GM20431 (cell line): ENCODE measurements around the gene CA12.
"Not testable (repeated sequence)": the region's sequence is repeated elsewhere in the genome, so short reads cannot be mapped to it uniquely, and the experiment has no call there.

Experiments used
- in situ Hi-C: fragments of 300-500 bp; cut with MseI, MboI; formaldehyde crosslinking; loops from one replicate; pipeline ENCODE4 v1.15.0; 2020; ENCODE audit warnings: low sequenced_read_pairs; ENCODE audit not compliant: unreplicated experiment

The CA12 gene

GRCh38 chr15:63362885-63363284 is 18.8 kb downstream of the CA12 start:
- in situ Hi-C loops = no loop called here

- in situ Hi-C loops = no loop called here
Observed at GRCh38 chr15:63362196-63362595, 19.4 kb downstream of the CA12 start.

DNA sequence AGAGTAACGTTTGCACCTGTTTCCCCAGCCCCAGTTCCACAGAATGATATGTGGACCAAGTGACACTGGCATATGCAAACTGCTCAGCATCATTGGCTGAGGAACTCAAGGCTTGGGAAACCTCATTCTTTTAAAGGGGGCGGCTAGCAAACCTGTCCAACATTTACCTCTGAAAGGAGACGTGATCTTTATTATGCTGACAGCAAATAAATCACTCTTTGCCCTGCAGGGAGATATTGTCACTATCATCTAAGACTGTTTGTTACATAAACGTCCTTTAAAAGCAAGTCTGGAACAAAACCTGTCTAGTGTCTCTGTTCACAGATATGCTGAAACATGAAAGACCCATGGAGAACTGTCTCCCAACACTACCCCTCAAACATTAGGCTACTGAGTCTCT is 21.5 kb downstream of the CA12 start:
- in situ Hi-C loops = no loop called here

DNA sequence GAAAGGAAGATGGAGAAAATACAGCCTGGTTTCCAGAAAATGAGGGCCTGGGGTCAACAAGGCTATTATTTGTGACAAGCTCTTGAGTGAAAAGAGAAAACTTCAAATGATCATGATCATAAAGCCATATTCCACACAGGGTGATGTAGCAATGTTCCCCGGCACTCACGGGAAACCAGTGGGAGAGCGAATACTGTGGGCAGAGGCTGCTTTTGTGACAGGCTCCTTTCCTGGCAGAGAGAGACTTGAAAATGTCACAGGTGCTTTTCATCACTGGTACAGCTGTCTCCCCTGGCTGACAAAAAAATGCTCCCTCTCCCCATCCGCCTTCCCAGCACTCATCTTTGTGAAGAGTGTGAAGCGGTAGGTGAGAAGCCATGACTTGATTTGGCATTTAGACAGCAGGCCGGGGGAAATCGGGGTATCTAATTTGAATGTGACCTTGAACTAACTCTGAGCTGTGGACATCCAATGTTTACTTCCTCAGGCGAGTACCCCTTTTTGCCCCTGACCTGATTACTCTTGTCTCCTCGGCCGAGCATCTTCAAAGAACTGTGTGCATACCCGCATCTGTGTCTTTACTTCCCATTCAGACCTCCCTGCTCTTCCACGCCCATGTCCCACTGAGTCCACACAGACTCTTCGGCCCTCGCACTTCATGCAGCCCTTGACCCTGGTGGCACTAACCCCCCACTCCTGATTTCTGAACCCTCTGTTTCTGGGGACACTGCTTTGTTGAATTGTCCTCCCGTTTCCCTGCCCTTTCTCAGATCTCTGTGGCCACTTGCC is 23.2 kb downstream of the CA12 start:
- in situ Hi-C loops = no loop called here

DNA sequence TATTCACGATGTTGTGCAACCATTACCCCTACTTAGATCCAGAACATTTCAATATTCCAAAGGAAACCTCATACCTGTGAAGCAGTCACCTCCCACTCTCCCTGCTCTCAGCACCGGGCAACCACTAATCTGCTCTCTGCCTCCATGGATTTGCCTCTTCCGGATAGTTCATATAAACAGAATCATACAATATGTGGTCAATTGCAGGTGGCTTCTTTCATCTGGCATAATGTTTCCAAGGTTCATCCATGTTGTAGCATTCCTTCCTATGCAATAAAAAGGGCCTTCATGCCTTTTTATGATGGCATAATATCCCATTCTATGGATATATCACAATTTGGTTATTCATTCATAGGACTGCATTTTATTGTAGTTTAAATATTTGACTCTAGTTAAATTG is 23.9 kb downstream of the CA12 start:
- in situ Hi-C loops = no loop called here

GRCh38 chr15:63357061-63357460 is 24.6 kb downstream of the CA12 start:
- in situ Hi-C loops = no loop called here

DNA sequence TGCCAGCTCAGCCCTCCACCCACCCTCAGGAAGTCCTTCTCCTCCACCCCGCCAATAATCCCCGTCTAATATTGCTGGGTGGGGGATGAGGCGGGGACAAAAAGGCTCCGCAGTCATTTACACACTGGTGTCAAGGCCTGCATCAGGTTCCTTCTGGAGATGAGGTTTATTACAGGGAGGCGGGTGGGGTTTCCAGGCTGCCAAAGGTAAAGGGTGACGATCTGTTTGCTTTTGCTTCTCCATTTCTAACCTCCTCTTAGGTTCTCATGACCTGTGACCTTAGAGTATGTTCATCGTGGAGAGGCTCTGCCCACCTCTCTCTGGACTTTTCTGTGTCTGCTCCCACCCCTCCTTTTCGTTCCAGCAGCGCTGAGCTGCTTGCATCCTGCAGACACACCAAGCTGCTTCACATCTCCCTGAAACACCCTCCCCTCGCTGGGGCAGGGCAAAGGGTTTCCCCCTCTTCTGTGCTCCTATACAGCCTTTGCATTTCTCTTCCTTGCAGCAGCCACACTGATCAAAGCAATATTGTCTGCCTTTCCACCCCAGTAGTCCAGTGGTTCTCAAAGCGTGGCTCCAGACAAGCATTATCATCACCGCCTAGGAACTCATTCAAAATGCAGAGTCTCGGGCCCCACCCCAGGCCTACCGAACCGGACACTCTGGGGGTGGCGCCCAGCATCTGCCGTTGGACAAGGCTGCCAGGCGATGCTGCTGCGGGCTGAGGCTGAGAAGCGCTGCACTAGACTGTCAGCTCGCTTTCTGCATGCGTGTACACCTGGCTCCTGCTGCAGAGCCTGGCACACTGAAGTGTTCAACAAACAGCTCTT is 26.6 kb downstream of the CA12 start:
- in situ Hi-C loops = no loop called here

DNA sequence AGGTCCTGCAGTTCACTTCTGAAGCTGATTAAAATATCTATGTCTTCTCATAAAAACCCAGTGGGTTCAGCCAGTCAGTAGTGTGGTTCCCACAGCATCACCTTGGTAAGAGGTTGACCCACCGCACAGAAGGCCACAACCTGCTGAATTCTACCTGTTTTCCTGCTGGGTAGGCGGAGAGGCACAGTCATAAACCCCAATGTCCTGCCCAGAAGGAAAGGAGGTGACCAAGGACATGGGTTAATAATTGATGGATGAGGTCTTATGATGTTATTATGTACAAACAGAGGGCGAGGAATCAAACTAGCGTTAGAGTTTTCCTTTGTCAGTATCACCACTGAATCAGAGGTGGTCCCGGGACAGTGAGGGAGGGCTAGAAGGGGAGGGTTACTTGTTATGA is 27.8 kb downstream of the CA12 start:
- in situ Hi-C loops = no loop called here

GRCh38 chr15:63353261-63353660 is 28.4 kb downstream of the CA12 start:
- in situ Hi-C loops = no loop called here

DNA sequence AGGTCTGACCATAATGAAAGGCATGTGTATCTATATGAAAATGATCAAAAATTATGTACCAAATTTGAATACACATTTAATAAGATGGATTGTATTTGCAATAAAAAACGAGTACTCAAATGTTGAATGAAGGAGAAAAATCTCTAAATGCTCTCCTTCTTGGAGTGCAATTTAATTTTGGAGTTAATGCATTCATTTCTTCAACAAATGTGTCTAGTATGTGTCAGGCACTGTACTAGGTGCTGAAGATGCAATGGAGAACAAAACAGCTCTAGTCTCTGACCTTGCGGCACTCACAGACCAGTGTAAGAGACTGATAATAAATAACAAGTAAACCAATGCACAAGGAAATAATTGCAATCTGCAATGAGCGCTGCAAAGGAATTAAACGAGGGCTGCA is 28.8 kb downstream of the CA12 start:
- in situ Hi-C loops = no loop called here

GRCh38 chr15:63351170-63351569 is 30.5 kb downstream of the CA12 start:
- in situ Hi-C loops = no loop called here

DNA sequence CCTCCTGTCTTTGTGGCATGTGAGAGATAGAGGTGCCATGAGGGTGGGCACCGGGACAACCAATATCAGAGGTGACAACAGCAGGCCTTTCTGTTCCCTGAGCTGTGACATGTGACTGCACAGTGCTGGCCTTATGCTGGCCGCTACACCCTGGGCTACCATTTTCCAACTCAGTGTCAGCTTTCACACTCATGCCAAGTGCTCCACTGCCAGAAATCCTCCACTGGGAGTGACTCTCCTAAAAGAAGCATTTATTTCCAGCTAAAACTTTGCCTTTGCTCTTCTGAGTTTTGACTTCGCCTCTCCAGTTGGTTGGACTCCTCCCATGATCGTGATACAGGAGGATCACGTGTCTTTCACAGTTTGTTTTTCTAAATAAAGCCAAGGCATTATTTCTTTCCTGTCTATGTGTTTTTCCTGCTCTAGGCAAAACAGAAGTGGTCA is 31.4 kb downstream of the CA12 start:
- in situ Hi-C loops = no loop called here

GRCh38 chr15:63349621-63350020 is 32.0 kb downstream of the CA12 start:
- in situ Hi-C loops = no loop called here

- in situ Hi-C loops = no loop called here
Observed at GRCh38 chr15:63349156-63349555, 32.5 kb downstream of the CA12 start.

DNA sequence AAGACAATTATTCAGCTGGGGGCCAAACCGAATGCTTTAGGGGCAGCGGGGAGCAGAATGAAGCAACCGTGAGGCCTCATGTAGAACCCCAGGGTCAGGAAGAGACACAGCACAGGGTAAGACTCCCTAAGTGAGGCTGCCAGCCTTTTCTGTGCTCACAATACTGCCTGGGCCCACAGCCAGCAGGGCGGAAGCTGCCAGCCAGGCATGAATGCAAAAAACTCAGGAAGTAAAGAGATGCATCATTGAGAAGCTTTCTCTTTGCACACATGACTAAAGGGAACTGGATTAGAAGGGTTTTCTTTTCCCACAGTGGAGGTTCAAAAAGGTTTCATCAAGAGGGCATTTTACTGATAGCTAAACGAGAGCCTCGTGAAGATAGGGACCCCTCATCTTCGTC is 33.3 kb downstream of the CA12 start:
- in situ Hi-C loops = no loop called here

GRCh38 chr15:63347074-63347857 is 34.4 kb downstream of the CA12 start:
- in situ Hi-C loops = no loop called here

GRCh38 chr15:63345391-63345752 is 36.3 kb downstream of the CA12 start:
- in situ Hi-C loops = no loop called here

DNA sequence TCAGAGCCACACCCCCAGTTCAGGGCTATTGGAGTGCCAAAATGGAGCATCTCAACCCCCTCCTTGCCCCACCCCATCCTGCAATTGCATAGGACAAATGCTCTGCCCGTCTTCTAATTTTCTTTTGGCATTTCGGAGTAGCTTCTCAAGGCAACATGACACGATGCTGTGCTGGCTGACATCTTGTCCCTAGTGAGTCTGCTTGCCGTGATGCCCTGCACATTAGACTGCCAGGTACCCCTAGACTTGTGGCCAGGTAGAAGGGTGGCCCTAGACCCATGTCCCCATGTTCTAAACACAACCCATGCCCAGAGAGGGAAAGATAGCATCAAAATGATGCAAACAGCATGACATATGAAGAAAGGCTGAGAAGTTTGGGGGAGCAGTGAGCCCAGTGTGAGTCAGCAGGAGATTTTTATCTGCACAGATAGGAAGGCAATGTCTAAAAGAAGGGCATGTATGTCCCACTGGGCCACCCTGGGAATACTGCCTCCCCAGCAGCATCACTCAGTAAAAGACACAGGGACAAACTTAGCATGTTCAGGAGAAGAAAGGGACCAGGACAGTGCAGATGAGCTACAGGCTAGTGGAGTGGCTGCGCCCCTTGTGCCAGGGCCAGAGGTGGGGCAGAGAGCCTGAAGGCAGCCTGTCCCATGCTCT is 36.8 kb downstream of the CA12 start:
- in situ Hi-C loops = no loop called here

- in situ Hi-C loops = not testable (repeated sequence)
Observed at GRCh38 chr15:63342996-63343562, 38.6 kb downstream of the CA12 start.

DNA sequence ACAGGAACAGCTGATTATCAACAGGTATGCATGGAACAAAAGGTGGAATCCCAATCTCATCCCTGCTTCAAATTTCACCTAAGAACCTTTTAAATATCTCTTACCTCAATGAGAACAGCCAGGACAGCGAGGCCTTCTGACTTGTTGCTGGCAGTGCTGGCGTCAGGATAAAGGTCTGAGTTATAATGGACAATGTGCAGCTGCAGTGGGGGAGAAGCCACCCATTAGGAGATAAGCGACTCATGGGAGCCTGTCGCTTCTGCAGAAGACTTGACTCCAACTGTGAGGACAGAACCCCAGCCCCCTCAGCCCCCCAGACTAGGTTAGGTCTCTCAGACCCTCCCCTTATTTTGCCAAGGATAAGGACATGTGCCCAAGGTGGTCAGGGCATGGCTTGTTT is 39.7 kb downstream of the CA12 start:
- in situ Hi-C loops = no loop called here
